CD4-positive, alpha-beta T cell treated with Interleukin-4 for 1 hour (primary cell): ENCODE measurements around the gene AHCY.
"Not testable (repeated sequence)": the region's sequence is repeated elsewhere in the genome, so short reads cannot be mapped to it uniquely, and the experiment has no call there.

Experiments used
- DNase-seq, 2 donors: peaks; one replicate each; pipeline ENCODE4 v3.0.0-alpha.2; 2020 to 2022

AHCY gene

DNA sequence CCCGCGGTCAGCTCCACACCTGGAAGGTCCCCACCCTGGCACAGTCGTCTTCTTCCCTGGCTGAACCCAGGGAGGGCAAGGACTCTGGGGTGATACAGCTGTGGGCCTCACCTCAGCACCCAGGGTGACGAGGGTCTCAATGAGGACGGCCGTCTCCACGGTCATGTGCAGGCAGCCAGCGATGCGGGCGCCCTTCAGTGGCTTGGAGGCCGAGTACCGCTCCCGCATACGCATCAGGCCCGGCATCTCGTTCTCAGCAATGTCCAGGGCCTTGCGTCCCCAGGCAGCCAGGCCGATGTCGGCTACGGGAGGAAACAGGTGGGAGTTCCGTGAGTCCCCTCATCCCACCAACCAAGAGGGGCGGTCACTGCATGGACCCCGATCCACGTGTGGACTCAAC is 7.9 kb downstream of the AHCY start:
- no peak for DNase-seq

DNA sequence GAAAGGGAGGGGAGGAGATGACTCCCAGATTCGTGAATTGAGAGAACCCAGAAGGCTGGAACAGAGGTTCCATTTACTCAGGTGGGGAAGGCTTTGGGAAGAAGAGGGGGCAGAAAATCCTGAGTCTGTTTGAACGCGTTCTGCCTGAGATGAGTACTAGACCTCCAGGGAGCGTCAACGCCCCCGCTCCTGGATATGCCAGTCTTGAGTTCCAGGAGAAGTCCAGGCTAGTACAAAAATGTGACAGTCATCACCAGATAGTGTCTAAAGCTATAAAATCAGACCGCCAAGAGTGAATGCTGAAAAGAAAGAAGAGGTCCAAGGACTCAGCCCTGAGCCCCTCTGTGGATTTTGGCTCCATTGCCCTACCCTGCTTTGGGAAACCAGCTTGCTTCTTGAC is 8.6 kb downstream of the AHCY start:
- no peak for DNase-seq

GRCh38 chr20:34293589-34293988 is 9.6 kb downstream of the AHCY start:
- no peak for DNase-seq

GRCh38 chr20:34293119-34293518 is 10.0 kb downstream of the AHCY start:
- DNase-seq = no peak

DNA sequence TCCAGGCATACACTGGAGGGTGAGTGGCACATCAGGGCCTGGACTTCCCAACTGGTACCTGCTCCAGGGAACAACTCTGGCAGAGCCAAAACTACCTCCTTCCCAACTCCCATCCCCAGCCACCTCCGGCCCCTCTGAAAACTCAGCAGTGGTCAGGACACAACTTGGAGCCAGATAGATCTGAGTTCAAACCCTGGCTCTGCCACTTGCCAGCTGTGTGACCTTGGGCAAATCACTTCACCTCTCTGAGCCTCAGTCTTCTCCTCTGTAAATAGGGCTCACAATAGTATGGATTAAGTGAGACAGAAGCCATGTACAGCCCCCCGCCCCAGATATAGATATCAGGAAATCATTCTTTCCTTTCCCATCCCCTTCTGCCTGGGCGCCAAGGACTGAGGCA is 10.7 kb downstream of the AHCY start:
- no peak for DNase-seq

- DNase-seq = no peak
These were observed 12.7 kb downstream of the AHCY start for GRCh38 chr20:34290471-34290870.

- DNase-seq = not testable (repeated sequence)
These were observed 15.7 kb downstream of the AHCY start for GRCh38 chr20:34287500-34287899.

DNA sequence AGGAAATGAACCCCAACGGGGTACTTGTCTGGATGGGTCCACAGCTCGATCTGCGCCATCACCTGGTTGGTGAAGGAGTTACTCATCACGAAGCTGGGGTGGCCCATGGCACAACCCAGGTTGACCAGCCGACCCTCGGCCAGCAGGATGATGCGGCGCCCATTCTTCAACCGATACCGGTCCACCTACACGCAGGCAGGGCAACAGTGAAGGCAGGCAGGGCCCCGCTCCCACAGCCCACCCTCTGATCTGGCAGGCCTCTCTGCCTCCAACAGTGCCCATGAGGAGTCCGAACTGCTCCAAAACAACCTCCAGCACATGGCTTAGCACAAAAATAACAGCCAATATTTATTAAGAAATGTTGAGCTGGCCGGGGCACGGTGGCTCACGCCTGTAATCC is 17.7 kb downstream of the AHCY start:
- DNase-seq = no peak

- no peak for DNase-seq
These were observed 19.3 kb downstream of the AHCY start for GRCh38 chr20:34283844-34284243.

DNA sequence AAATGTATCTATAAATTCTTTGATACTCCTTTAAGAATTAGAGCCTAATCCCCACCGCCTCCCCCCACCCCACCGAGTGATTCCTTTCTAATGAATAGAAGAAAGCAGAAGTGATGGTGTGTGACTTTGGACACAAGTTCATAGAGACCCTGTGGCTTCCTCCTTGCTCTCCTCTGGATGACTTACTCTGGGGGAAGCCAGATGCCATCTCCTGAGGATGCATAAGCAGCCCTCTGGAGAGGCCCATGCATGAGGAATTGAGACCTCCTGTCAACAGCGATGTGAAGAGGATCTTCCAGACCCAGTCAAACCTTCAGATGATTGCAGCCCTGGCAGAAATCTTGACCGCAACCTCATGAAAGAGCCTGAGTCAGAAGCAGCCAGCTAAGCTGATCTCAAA is 21.1 kb downstream of the AHCY start:
- DNase-seq = no peak

- no peak for DNase-seq
These were observed 22.0 kb downstream of the AHCY start for GRCh38 chr20:34281177-34281576.

GRCh38 chr20:34274694-34275093 is 28.5 kb downstream of the AHCY start:
- DNase-seq = no peak

GRCh38 chr20:34271956-34272355 is 31.2 kb downstream of the AHCY start:
- no peak for DNase-seq

DNA sequence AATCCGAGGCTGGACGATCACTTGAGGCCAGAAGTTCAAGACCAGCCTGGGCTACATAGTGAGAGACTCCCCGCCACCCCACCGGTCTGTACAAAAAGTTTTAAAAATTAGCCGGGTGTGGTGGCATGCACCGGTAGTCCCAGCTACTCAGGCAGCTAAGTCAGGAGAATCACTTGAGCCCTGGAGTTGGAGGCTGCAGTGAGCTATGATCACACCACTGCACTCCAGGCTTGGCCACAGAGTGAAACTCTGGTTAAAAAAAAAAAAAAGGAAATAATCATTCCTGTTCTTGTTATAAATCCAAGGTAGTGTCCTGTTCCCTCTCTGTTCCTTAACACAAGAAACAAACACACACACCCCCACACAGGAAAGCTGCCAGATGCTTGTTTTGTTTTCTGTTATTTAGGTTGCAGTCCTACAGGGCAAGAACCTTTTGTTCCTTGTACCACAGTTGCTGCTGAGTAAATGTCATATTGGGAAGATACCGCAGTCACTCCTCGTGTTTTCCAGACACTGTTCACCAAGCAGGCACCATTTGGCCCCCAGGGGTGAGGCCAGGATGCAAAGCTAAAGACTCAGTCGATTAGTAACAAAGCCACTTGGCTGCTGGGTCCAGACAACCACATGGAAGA is 33.0 kb downstream of the AHCY start:
- no peak for DNase-seq

- DNase-seq = peak in 1 of 2 donors; percentile 17
These were observed 34.1 kb downstream of the AHCY start for GRCh38 chr20:34268851-34269636.

- DNase-seq = no peak
These were observed 35.0 kb downstream of the AHCY start for GRCh38 chr20:34268145-34268544.

GRCh38 chr20:34264141-34264540 is 39.0 kb downstream of the AHCY start:
- DNase-seq = no peak

DNA sequence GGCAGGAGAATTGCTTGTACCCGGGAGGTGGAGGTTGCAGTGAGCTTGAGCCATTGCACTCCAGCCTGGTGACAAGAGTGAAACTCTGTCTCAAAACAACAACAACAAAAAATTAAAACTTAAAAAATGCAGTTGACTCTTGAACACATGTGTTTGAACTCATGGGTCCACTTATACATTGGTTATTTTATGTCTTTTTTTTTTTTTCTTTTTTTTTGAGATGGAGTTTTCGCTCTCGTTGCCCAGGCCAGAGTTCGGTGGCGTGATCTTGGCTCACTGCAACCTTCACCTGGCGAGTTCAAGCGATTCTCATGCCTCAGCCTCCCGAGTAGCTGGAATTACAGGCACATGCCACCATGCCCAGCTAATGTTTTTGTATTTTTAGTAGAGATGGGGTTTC is 39.7 kb downstream of the AHCY start:
- DNase-seq = not testable (repeated sequence)

GRCh38 chr20:34262488-34263288 is 40.5 kb downstream of the AHCY start:
- peak in 1 of 2 donors; percentile 17 for DNase-seq

GRCh38 chr20:34260208-34260942 is 42.8 kb downstream of the AHCY start:
- no peak for DNase-seq

DNA sequence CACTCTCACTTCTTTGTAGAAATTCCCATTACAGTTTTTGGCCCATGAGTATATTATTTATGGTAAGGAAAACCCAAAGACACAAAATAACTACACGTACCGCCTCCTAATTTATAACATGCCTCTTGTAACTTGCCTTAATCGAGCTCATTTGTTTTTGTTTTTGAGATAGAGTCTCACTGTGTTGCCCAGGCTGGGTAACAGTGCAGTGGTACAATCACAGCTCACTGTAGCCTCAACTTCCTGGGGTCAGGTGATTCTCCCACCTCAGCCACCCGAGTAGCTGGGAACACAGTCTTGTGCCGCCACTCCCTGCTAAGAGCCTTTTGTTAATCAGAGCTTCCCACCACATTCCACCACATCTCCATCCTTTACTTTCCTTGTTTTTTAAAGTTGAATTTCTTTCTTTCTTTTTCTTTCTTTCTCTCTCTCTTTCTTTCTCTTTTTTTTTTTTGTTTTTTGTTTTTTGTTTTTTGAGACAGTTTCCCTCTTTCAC is 46.5 kb downstream of the AHCY start:
- no peak for DNase-seq

DNA sequence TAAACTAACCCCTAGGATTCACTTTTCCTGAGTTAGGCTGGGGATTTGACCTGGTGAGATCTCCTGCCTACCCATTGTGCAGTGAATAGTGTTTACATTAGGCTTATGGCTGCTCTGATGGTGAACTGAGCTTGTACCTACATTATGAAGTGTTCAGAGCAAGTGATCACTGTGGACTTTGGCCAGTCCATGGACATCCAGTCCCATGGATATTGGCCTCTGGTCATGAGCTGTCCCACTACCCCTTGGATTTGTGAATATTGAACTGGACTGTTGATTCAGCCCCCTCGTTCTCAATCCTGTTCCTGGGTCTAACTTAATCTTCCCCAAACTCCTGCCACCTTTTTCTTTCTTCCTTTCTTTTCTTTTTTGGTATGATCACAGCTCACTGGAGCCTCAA is 48.2 kb downstream of the AHCY start:
- no peak for DNase-seq
